NB4 (cell line): ENCODE data around the gene IRAK1.

Experiments used
- CTCF ChIP-seq: IDR thresholded peaks from one replicate; pipeline ENCODE4 v1.5.1; 2012; ENCODE audit warnings: low read depth, low read length
- MAX ChIP-seq: IDR thresholded peaks from 2 replicates; pipeline ENCODE4 v1.6.1; 2011; ENCODE audit warnings: low read depth, low read length
- POLR2A ChIP-seq: IDR thresholded peaks from 2 replicates; pipeline ENCODE4 v1.6.1; 2011; ENCODE audit warnings: mild to moderate bottlenecking; ENCODE audit not compliant: insufficient read length; ENCODE audit errors: extremely low read depth

GRCh38 chrX:153961292-153961691, 58.4 kb downstream of the IRAK1 start:
- TF ChIP-seq CTCF, result no peak
- no peak for TF ChIP-seq MAX
- no peak for TF ChIP-seq POLR2A
